ELR (cell line): Measurements from ENCODE around the gene ZNF397.

ENCODE experiments used
- DNase-seq: peaks from one replicate; pipeline ENCODE4 v3.0.0-alpha.2; 2015; ENCODE audit warnings: low read depth

The ZNF397 gene

DNA sequence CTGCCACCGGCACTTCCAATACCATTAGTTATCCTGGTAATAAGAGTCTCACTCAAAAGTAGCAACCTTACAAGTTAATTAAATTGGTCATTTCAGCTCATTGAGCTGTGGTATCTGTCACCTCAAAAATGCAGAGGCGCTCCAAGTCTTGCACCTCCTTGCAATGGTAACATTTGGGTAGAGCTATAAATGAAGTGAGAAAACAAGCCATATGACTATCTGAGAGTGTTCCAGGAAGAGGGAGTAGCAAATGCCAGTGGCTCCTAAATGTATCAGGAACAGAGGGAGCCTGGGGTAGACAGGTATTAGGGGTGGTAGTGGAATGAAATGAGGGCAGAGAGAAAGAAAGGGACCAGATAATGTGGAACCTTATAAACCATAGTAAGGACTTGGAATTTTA lies 55.2 kb downstream of the ZNF397 start:
- no peak for DNase-seq

DNA sequence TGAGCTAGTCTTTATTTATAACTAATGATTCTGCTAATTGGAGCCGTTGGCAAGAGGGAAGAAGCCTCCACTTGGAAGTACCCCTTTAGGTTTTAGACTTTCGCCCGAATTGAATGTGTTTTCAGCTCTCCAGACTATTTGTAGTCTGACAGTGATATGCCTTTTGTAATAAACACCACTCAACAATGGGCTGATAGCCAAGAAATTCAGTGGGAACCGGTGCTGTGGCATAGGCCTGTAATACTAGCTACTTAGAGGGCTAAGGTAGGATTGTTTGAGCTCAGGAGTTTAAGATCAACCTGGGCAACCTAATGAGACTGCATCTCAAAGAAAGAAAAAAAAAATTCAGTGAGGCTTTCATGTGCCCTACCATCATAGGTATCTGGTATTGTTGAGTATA lies 62.8 kb downstream of the ZNF397 start:
- no peak for DNase-seq

DNA sequence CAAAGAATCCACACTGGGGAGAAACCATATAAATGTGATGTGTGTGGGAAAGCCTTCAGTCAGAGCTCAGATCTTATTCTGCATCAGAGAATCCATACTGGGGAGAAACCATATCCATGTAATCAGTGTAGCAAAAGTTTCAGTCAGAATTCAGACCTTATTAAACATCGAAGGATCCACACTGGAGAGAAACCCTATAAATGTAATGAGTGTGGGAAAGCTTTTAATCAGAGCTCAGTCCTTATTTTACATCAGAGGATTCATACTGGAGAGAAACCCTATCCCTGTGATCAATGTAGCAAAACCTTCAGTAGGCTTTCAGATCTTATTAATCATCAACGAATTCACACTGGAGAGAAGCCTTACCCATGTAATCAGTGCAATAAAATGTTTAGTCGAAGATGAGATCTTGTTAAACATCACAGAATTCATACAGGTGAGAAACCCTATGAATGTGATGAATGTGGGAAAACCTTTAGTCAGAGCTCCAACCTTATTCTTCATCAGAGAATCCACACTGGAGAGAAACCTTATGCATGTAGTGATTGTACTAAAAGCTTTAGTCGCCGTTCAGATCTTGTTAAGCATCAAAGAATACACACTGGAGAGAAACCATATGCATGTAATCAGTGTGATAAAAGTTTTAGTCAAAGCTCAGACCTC lies 65.9 kb downstream of the ZNF397 start:
- DNase-seq: no peak
